ENCODE measurements around the gene ACVRL1. TPM values are rescaled to one million over a fixed set of nuclear protein-coding genes. Genes with fewer than 3 reads are reported as not detected.

The ACVRL1 gene
- total and polyA plus RNA-seq, 4 donors = 76.1 to 186 (median 115) TPM

- Histone ChIP-seq H3K27ac (ENCODE audit: low read depth in 1 of 2, low read length in 1 of 2) (no peak overlapping the region), H3K4me3 (no peak overlapping the region), H3K9ac (ENCODE audit: insufficient read depth in 1 of 2, low read length in 2 of 2) (no peak overlapping the region), H3K36me3 (ENCODE audit: control insufficient read depth in 4 of 4, insufficient read depth in 4 of 4, low read length in 4 of 4) (no peaks in the 10 kb centered on the region), H3K9me3 (ENCODE audit: control insufficient read depth in 4 of 4, insufficient read depth in 3 of 4, low read length in 3 of 4) (peaks cover 0 to 5% (median under 1%) of the 10 kb centered on the region in 4 donors), H3K27me3 (ENCODE audit: control insufficient read depth in 3 of 3, insufficient read depth in 3 of 3, low read length in 2 of 3) (peaks cover 0 to 10% (median 8%) of the 10 kb centered on the region in 3 donors), H3K4me1 (ENCODE audit: control insufficient read depth in 5 of 5, insufficient read depth in 5 of 5, low read length in 5 of 5) (peaks cover 0 to 15% (median 7%) of the 10 kb centered on the region in 5 donors)
- TF ChIP-seq CTCF (IDR thresholded peaks at IDR 0.05; ENCODE audit: control extremely low read depth, extremely low read depth) = no peak
- WGBS, 2 donors = 95 to 96% methylated on average over 1 of the region's 1 CpG
- DNase-seq (no peak), ATAC-seq (ENCODE audit: insufficient read depth, low FRiP score) (no peak)
Measured at GRCh38 chr12:51944608-51945233, 37.4 kb downstream of the ACVRL1 start.

- H3K9ac ChIP-seq (ENCODE audit: insufficient read depth in 1 of 2, low read length in 2 of 2) = no peak overlapping the region
- peaks cover 0 to 17% (median 11%) of the 10 kb centered on the region in 3 donors for H3K27me3 ChIP-seq (ENCODE audit: control insufficient read depth in 3 of 3, insufficient read depth in 3 of 3, low read length in 2 of 3)
- ATAC-seq (ENCODE audit: insufficient read depth, low FRiP score) (no peak), DNase-seq (no peak)
- no peak for TF ChIP-seq CTCF (IDR thresholded peaks at IDR 0.05; ENCODE audit: control extremely low read depth, extremely low read depth)
- no peak overlapping the region for H3K4me3 ChIP-seq
- 94 to 95% methylated on average over 8 of the region's 8 CpGs for WGBS, 2 donors
- H3K36me3 ChIP-seq (ENCODE audit: control insufficient read depth in 4 of 4, insufficient read depth in 4 of 4, low read length in 4 of 4) = no peaks in the 10 kb centered on the region
- H3K9me3 ChIP-seq (ENCODE audit: control insufficient read depth in 4 of 4, insufficient read depth in 3 of 4, low read length in 3 of 4) = peaks cover 0 to 5% (median under 1%) of the 10 kb centered on the region in 4 donors
- H3K27ac ChIP-seq (ENCODE audit: low read depth in 1 of 2, low read length in 1 of 2) = no peak overlapping the region
- H3K4me1 ChIP-seq (ENCODE audit: control insufficient read depth in 5 of 5, insufficient read depth in 5 of 5, low read length in 5 of 5) = peaks cover 0 to 8% (median 0%) of the 10 kb centered on the region in 5 donors
Measured at GRCh38 chr12:51947246-51947996, 40.1 kb downstream of the ACVRL1 start.

- Histone ChIP-seq H3K9ac (ENCODE audit: insufficient read depth in 1 of 2, low read length in 2 of 2) (no peak overlapping the region), H3K4me1 (ENCODE audit: control insufficient read depth in 5 of 5, insufficient read depth in 5 of 5, low read length in 5 of 5) (peaks cover 0 to 13% (median 0%) of the 10 kb centered on the region in 5 donors), H3K4me3 (no peak overlapping the region), H3K36me3 (ENCODE audit: control insufficient read depth in 4 of 4, insufficient read depth in 4 of 4, low read length in 4 of 4) (no peaks in the 10 kb centered on the region), H3K9me3 (ENCODE audit: control insufficient read depth in 4 of 4, insufficient read depth in 3 of 4, low read length in 3 of 4) (peaks cover 0 to 5% (median under 1%) of the 10 kb centered on the region in 4 donors), H3K27me3 (ENCODE audit: control insufficient read depth in 3 of 3, insufficient read depth in 3 of 3, low read length in 2 of 3) (peaks cover 0 to 17% (median 11%) of the 10 kb centered on the region in 3 donors), H3K27ac (ENCODE audit: low read depth in 1 of 2, low read length in 1 of 2) (no peak overlapping the region)
- ATAC-seq (ENCODE audit: insufficient read depth, low FRiP score) (no peak), DNase-seq (no peak)
- WGBS, 2 donors = 95 to 97% methylated on average over 6 of the region's 6 CpGs
- TF ChIP-seq CTCF (IDR thresholded peaks at IDR 0.05; ENCODE audit: control extremely low read depth, extremely low read depth) = no peak
Measured at GRCh38 chr12:51948066-51948465, 40.8 kb downstream of the ACVRL1 start.
